Bronchial epithelial cell (primary cell): ENCODE measurements around the gene RNF213. TPM values are rescaled to one million over a fixed set of nuclear protein-coding genes. Genes with fewer than 3 reads are reported as not detected.

Experiments
- DNase-seq: peaks from one replicate; pipeline ENCODE4 v3.0.0-alpha.2; 2010; ENCODE audit warnings: low read depth
- FAIRE-seq: peaks from 2 replicates; lab custom pipeline; 2011; peaks lifted over from hg19 to GRCh38; lab: Jason Lieb, UNC
- H3K27me3 ChIP-seq: 2 replicates; pipeline ENCODE4 v1.5.1; 2011; ENCODE audit warnings: low read length; ENCODE audit not compliant: control insufficient read depth, insufficient read depth
- H3K36me3 ChIP-seq: 2 replicates; pipeline ENCODE4 v1.5.1; 2011; ENCODE audit warnings: low read length; ENCODE audit not compliant: control insufficient read depth, insufficient read depth
- H3K4me3 ChIP-seq: 2 replicates; pipeline ENCODE4 v1.5.1; 2011; ENCODE audit warnings: mild to moderate bottlenecking, low read depth, low read length, control low read depth
- CTCF ChIP-seq: IDR thresholded peaks from 2 replicates; pipeline ENCODE4 v1.5.1; 2011; ENCODE audit warnings: mild to moderate bottlenecking, moderate library complexity, low read length, control low read depth, inconsistent platforms; ENCODE audit not compliant: insufficient read depth, severe bottlenecking
- total RNA-seq: library from RNA; depleted of rRNA; stranded (reverse); fragments of >200 nt; gene quantifications from 2 replicates; pipeline ENCODE4 v1.2.1, GENCODE V29; 2014

The RNF213 gene
- total RNA-seq, 1 donor from 2014 or later = 41.3 TPM

GRCh38 chr17:80281516-80281915, 20.9 kb downstream of the RNF213 start:
- H3K4me3 ChIP-seq = no peak overlapping the region
- no peak for TF ChIP-seq CTCF
- DNase-seq (no peak), FAIRE-seq (no peak)
- no peaks in the 10 kb centered on the region for H3K27me3 ChIP-seq
- peaks cover 4% of the 10 kb centered on the region for H3K36me3 ChIP-seq

GRCh38 chr17:80283116-80283852, 22.6 kb downstream of the RNF213 start:
- DNase-seq = no peak
- FAIRE-seq = no peak
- Histone ChIP-seq H3K27me3 (no peaks in the 10 kb centered on the region), H3K36me3 (peaks cover 11% of the 10 kb centered on the region), H3K4me3 (no peak overlapping the region)
- TF ChIP-seq CTCF = no peak

- no peak overlapping the region for H3K4me3 ChIP-seq
- DNase-seq (no peak), FAIRE-seq (no peak)
- TF ChIP-seq CTCF = no peak
- peaks cover 12% of the 10 kb centered on the region for H3K36me3 ChIP-seq
- H3K27me3 ChIP-seq = no peaks in the 10 kb centered on the region
Measured at GRCh38 chr17:80284631-80285030, 24.0 kb downstream of the RNF213 start.

- Histone ChIP-seq H3K4me3 (no peak overlapping the region), H3K36me3 (peaks cover 17% of the 10 kb centered on the region), H3K27me3 (no peaks in the 10 kb centered on the region)
- no peak for FAIRE-seq
- TF ChIP-seq CTCF = no peak
- no peak for DNase-seq
Measured at GRCh38 chr17:80285237-80285920, 24.7 kb downstream of the RNF213 start.

- FAIRE-seq (no peak), DNase-seq (no peak)
- no peak overlapping the region for H3K4me3 ChIP-seq
- peaks cover 22% of the 10 kb centered on the region for H3K36me3 ChIP-seq
- no peaks in the 10 kb centered on the region for H3K27me3 ChIP-seq
- TF ChIP-seq CTCF = no peak
Measured at GRCh38 chr17:80286638-80286960, 25.9 kb downstream of the RNF213 start.
